ENCODE results near the gene TMEM176B.
"Not testable (repeated sequence)": the region's sequence is repeated elsewhere in the genome, so short reads cannot be mapped to it uniquely, and the experiment has no call there.

TMEM176B gene

DNA sequence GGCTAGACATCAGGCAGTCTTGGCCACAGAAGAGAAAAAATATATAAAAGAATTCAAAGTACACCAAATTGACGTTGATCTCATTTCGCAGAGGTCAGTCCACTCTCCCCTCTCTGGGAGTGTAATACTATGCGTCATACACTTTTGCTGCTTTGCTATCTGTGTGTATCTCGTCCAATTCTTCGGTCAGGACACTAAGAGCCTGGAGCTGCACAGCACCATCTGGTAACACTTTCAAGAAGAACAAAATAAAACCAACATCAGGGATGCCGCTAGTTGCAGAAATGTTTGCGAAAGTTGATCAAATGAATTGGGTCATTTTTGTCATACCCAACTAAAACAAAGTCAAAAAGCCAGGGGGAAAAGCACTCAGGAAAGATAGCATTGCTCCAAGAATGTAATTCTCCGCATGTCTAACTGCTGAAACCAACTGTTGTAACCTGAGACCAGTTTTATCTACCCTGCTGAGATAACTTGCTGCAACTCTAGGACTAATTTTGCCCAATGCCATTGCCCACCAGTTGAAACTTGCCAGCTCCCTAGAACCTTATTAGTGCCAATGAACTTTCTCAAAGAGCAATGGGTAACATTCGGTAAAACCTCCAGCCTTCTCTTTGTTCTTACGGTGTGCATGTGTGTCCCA lies 23.4 kb upstream of the TMEM176B start:
- DNase-seq (ENCODE audit: low read depth in 4 of 4, low spot score in 1 of 4) = no peak

DNA sequence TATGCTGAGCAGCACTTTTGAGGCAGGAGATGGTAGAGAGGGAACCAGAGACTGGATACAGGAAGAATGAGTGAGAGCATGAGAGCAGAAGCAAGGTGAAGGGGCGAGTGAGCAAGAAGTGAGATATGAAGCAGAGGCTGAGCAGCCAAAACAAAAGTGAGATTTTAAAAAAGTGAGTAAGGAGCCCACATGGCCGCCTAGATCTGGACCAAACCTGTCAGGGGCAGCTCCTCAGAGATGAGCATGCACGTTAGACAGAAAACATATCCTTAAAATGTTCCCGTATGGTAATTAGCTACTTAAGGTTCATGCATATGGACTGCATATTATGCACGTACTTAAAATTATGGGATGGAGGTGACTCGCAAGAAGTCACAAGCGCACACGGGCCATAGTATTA lies 22.9 kb upstream of the TMEM176B start:
- no peak for DNase-seq (ENCODE audit: low read depth in 4 of 4, low spot score in 1 of 4)

DNA sequence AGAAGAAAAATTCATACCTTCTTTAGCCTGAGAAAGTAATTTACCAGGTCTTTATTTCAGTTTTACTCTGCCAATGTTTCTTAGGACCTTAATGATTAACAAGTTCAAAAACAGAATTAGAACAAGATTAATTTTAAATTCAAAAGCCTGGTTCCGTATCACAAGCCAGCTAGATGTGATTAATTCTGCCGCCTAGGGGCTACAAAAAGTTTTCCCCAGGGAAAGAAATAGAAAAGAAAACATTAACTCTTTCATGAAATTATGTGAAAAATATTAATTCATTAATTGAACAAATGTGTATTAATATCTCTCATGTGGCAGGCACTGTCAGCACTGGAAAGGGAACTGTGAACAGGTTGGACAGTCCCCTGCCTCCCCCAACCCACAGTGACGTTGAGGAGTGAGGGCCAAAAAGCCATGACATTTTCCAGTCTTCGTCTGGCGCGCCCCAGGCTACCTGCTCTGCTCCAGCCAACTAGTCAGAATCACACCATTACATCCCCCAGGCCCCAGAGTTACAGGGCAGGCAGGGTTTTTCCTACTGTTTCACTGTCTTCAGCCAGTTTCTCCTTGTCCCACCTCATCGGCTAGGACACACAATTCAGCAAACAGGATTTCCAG lies 20.5 kb upstream of the TMEM176B start:
- DNase-seq (ENCODE audit: low read depth in 4 of 4, low spot score in 1 of 4) = no peak

DNA sequence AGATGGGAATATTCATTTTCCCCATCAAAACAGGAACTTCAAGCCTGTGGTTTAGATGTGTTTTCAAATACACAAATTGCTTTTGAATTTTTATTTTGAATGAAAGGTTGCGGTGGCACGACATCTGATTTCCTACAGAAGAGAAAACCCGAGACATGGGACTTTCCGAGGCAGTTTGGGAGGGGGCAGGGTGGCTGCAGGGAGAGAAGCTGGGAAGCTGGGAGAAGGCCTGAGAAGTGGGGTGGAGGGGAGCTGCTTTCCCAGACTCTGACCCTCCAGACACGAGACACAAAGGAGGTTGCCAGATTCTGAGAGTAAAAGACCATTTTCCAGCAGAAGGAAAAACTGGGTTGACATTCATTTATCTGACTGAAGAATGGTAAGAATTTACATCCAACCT lies 20.0 kb upstream of the TMEM176B start:
- no peak for DNase-seq (ENCODE audit: low read depth in 4 of 4, low spot score in 1 of 4)

DNA sequence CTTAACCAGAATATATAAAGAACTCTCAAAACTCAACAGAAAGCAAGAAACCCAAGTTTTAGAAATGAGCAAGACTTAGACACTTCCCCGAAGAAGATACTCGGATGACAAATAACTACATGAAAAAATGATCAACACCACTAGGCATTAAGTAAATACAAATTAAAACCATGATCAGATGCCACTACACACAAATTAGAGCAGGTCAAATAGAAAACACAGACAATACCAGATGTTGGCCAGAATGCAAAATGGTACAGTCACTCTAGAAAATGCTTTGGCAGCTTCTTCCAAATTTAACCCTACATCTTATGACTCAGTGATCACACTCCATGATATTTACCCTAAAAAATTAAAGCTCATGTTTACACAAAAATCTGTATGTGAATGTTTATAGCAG lies 18.8 kb upstream of the TMEM176B start:
- no peak for DNase-seq (ENCODE audit: low read depth in 4 of 4, low spot score in 1 of 4)

DNA sequence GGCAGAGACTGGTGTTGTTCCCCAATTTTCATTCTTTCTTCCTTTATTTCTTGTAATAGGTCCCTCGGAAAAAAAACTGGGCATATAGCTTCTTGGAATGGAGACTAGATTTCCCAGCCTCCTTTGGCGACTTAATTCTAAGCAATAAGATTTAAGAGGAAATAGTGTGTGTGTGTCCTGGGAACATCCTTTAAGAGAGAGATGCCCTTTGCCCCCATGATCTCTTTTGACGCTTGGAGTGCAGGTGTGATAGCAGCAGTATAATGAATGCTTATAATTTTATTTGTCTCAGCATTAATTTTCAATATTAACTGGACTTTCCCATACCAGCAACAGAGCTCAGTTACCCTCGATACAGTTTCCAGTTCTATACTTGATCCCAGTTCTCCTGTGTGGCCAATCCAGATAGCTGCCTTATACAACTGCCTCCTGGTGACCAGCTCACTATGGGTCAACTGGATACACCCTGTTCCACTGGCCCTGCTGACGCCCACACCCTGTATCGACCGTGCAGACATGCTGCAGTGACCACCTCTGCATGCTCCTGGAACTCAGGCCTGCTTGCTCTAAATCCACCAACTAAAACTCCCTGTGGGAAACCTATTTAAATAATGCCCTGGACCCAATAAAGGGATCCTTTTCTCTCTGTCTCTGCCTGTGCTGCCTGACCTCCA lies 14.3 kb upstream of the TMEM176B start:
- no peak for DNase-seq (ENCODE audit: low read depth in 4 of 4, low spot score in 1 of 4)

DNA sequence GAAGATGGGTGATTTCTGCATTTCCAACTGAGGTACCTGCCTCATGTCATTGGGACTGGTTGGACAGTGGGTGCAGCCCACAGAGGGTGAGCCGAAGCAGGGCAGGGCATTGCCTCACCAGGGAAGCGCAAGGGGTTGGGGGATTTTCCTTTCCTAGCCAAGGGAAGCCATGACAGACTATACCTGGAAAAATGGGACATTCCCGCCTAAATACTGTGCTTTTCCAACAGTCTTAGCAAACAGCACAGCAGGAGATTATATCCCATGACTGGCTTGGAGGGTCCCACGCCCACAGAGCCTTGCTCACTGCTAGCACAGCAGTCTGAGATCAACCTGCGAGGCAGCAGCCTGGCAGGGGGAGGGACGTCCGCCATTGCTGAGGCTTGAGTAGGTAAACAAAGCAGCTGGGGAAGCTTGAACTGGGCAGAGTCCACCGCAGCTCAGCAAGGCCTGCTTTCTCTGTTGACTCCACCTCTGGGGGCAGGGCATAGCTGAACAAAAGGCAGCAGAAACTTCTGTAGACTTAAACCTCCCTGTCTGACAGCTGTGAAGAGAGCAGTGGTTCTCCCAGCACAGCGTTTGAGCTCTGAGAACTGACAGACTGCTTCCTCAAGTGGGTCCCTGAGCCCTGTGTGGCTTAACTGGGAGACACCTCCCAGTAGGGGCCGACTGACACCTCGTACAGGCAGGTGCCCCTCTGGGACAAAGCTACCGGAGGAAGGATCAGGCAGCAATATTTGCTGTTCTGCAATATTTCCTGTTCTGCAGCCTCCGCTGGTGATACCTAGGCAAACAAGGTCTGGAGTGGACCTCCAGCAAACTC lies 7.7 kb upstream of the TMEM176B start:
- not testable (repeated sequence) for DNase-seq (ENCODE audit: low read depth in 4 of 4, low spot score in 1 of 4)

DNA sequence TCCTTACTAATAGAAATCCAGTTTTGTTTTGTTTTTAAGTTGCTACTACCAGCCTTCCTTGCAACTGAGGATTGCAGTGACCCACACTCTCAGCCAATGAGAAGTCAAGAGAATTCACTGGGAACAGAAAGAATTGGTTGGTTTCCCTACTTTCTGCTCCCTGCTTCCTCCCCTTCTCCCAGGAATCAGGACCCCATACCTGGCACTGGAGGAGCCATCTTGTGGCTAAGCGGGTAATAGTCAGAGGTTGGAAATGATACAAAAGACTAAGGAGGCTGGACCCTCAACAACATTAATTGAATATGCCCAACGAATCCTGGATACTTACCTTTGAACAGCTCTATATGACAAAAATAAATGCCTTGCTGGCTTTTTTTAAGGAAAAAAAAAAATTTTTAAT lies 6.7 kb upstream of the TMEM176B start:
- DNase-seq (ENCODE audit: low read depth in 4 of 4, low spot score in 1 of 4) = no peak

DNA sequence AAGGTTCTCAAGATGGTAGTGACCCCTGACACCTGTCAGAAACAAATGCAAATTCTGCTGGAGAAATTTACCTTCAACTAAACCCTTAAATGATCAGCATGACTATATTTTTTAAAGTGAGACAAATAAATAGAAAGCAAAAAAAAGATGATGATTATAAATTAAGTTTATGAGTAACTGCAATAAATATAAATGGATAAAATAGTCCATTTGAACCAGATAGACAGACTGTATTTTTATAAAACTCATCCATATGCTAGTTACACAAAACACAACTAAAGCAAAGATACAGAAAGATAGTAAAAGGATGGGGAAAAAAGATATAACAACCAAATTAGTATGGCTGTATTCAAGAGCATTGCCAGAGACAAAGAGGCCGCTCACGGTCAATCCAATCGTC lies 6.3 kb upstream of the TMEM176B start:
- no peak for DNase-seq (ENCODE audit: low read depth in 4 of 4, low spot score in 1 of 4)

DNA sequence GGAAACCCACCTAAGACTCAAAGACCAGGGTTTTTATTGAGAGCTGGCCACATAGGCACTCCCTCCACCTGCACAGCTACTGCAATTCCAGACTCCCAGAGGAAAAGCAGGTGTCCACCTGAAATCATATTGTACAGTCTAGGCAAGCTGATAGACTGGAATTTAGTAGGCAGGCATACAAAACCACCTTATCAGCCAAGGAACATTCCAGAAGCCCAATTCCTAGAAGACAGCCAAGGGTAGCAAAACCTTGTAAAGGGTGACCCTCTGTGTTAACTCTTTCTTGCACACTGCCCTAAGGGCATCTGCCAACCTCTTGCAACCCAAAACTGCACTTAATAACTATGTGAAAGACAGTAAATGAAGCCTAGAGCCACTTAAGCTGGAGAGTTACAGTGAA lies 5.7 kb upstream of the TMEM176B start:
- DNase-seq (ENCODE audit: low read depth in 4 of 4, low spot score in 1 of 4) = no peak

DNA sequence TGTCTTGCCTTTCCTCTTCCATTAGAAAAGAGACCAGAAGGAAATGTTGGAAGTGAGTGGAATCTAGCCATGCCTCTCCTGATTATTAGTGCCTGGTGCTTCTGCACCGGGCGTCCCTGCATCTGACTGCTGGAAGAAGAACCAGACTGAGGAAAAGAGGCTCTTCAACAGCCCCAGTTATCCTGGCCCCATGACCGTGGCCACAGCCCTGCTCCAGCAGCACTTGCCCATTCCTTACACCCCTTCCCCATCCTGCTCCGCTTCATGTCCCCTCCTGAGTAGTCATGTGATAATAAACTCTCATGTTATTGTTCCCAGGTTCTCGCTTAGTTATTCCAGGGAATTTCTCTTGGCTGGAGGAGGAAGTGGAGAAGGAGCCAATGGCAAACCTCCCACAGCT lies 4.6 kb upstream of the TMEM176B start:
- no peak for DNase-seq (ENCODE audit: low read depth in 4 of 4, low spot score in 1 of 4)

DNA sequence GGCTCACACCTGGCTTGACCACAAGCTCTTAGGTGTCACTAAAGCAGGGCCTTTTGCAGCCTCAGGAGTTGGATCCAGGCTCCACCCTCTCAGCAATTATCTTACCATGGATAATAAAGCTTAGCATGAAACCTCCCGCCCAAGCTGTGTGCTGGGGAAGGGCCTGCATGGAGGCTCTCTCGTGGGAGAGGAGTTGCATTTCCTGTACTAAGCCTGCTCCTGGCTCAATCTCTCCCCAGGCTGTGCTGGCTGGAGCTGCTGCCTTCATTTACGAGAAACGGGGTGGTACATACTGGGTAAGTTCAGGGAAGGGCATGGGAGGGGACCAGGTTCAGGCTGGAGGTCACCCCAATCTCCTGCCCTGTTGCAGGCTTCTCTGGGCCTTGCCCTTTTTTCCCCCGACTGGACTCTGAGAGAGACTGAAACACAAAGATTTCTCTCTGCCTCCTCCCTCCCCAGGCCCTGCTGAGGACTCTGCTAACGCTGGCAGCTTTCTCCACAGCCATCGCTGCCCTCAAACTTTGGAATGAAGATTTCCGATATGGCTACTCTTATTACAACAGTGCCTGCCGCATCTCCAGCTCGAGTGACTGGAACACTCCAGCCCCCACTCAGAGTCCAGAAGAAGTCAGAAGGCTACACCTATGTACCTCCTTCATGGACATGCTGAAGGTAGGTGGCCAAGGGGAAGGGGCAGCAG lies 3.1 kb upstream of the TMEM176B start:
- no peak for DNase-seq (ENCODE audit: low read depth in 4 of 4, low spot score in 1 of 4)

DNA sequence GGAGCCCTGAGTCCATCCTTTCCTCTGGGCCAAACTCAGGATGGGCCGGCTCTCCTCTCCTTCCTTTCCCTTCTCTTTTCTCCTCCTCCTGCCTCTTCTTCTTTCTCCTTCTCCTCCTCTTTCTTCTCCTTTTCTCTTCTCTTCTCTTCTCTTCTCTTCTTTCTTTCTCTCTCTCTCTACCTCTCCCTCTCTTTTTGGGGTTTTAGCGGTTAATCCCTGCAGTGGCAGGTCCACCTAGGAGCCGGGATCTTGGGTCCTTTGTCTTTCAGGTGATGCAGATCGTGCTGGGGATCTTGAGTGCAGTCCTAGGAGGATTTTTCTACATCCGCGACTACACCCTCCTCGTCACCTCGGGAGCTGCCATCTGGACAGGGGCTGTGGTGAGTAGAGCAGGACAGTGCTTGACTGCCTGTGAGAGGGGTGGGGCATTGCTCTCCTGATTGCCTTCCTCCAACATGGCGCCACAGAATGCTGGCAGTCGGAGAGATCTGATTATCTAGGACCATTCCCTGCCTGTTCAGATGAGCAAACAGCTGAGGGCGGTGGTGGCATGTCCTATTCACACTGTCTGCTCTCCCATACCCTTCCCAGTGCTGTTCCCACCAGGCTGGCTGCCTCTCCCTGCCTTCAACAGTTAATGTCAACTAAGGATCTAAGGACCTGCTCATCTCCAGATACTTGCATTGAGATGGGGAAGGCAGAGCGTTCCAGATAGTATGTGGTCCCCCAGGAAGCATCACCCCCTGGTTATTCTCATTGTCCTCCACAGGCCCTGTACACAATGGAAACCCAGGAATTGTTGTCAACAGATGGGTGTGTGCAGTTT lies 2.0 kb upstream of the TMEM176B start:
- no peak for DNase-seq (ENCODE audit: low read depth in 4 of 4, low spot score in 1 of 4)

DNA sequence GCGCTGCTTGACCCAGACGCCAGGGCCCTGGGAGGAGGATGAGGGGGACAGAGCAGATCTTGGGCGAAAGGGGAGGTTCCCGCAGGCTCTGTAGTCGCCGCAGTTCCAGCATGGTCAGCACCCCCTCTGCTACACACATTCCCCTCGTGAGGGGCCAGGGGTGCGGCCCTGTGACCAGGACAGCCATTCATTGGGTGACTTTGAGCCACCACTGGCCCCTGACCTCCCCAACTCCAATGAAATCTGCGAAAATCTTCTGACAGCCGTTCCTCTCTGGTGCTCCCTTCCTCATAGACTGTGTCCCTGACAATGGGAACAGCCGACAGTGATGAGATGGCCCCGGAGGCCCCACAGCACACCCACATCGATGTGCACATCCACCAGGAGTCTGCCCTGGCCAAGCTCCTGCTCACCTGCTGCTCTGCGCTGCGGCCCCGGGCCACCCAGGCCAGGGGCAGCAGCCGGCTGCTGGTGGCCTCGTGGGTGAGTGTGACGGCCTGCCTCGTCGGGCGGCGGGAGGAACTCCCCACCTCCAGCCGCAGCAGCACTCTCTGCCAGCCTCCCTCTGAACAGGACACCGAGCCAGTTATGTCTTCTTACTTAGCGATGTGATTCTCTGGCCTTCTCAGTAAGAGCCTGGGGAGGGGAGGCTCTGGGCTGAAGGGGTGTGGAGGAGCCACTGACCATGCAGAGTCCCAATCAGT lies 1.2 kb upstream of the TMEM176B start:
- DNase-seq (ENCODE audit: low read depth in 4 of 4, low spot score in 1 of 4) = no peak

DNA sequence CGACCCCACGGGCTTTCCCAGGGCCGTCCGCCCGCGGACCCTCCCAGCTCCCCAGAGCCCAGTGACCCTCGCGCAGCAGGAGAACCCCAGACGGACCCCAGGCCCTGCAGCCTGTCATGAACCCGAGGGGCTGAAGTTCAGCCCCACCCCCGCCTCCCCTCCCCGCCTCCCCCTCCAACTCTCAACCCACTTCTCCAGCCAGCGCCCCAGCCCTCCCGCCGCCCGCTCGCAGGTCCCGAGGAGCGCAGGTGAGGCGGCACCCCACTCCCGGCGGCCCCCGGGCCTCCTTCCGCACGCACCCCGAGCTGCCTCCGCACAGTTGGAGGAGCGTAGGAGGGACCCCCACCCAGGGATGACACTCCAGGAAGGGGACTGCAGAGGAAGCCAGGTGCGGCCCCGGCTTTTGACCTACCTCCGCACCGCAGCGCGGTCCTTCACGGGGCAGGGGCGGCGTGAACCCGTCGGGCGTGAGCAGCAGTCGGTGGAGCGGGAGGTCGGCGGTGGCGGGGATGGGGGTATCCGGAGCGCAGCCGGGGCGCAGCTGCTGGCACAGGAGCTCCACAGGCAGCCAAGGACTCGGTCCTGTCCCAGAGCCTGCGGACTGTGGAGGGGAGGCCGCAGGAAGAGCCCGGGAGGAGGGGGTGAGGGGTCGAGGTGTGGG lies 547 bp upstream of the TMEM176B start, which contains the start of gene TMEM176A:
Gene TMEM176A, plus strand, starts transcription at position 189 of the 661 bp plus-strand sequence. CDS start 782 bp downstream, outside the sequence.
- DNase-seq (ENCODE audit: low read depth in 4 of 4, low spot score in 1 of 4) = no peak

DNA sequence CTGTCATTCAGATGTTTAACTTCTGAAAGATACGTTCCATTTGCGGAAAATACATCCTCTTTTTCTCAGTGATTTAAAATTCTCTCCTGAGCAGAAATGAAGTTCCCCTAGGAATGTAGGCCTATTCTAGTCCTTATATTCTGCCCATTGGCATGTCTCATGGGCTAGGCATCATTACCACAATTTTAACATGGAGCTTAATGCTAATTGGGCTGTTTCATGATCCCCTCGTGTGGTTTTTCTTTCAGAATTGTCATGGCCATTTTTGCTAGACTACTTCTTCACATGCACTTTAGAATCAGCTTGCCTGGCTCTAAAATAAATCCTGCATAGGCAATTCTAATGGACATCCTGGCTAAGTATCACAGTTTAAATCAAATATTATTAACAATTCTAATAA lies 1.0 kb downstream of the TMEM176B start:
- DNase-seq (ENCODE audit: low read depth in 4 of 4, low spot score in 1 of 4) = no peak

DNA sequence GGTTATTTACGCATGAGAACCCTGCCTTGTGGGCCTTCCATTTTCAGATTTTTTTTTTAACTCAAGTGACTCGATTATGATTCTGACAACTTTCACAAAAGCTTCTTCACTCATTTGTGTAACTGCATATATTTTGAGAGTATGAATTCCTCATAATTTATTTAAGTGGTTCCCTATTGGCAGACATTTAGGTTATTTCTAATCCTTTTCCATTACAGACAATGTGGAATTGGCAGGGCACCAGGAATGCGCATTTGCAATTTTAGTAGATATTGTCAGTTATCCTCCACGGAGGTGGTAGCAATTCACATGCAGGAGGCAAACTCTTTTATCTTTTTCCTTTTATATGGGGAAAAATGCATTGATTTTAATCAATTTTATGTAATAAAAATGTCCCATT lies 2.5 kb downstream of the TMEM176B start:
- no peak for DNase-seq (ENCODE audit: low read depth in 4 of 4, low spot score in 1 of 4)

DNA sequence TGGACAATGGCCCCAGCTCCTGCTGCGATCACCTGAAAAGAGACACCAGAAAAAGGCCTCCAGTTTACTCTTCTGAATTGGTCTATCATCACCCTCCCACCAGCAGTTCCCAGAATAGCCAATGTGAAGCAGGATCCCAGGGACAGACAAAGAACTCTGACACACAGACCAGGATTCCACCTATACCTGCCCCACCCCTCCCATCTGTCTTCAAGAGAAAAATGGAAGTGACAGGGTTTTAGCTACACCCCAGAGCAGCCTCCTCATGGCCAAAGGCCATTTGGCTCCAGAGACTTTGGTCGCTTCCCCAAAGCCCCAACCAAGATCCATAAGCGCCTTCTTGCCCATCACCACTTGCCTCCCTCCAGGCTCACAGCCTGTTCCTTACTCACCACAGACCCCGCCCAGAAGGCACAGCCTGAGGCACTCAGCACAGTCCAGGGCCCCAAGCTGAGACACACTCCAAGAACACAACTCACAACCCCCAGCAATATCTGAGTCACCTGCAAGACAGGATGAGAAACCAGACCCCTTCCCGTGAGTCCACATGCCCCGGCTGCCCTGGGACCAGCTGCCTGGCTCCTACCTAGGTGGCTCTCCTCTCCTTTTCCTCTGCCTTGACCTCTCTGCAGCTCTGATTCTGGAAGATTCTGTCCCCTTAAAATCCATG lies 6.5 kb downstream of the TMEM176B start:
- no peak for DNase-seq (ENCODE audit: low read depth in 4 of 4, low spot score in 1 of 4)

Data from stimulated activated CD4-positive, alpha-beta T cell treated with anti-CD3 and anti-CD28 coated beads, Interleukin-1b, Interleukin-23, amount 100 ng/mL, for 24 hours (primary cell).